Stimulated activated CD4-positive, alpha-beta T cell treated with anti-CD3 and anti-CD28 coated beads, Interleukin-12 subunit alpha, Interleukin-12 subunit beta, amount 100 ng/mL, for 4 hours (primary cell): Measurements from ENCODE around the gene MKS1.

Experiments
- DNase-seq: peaks from one replicate; pipeline ENCODE4 v3.0.0-alpha.2; 2020

The MKS1 gene

GRCh38 chr17:58195518-58196123 lies 23.4 kb downstream of the MKS1 start:
- DNase-seq = no peak

GRCh38 chr17:58193641-58194255 lies 25.3 kb downstream of the MKS1 start:
- no peak for DNase-seq

- no peak for DNase-seq
These were observed 26.4 kb downstream of the MKS1 start, which contains the start of gene EPX for GRCh38 chr17:58192612-58193011. TSS of gene EPX (plus strand) at chr17:58192726. CDS start at chr17:58192847, 121 bp downstream.

- no peak for DNase-seq
These were observed 27.7 kb downstream of the MKS1 start for GRCh38 chr17:58191241-58191896.

- no peak for DNase-seq
These were observed 29.5 kb downstream of the MKS1 start for GRCh38 chr17:58189436-58190146.

- no peak for DNase-seq
These were observed 31.4 kb downstream of the MKS1 start for GRCh38 chr17:58187675-58188074.

GRCh38 chr17:58187063-58187462 lies 32.0 kb downstream of the MKS1 start:
- no peak for DNase-seq

GRCh38 chr17:58186591-58186990 lies 32.5 kb downstream of the MKS1 start:
- DNase-seq = no peak

- no peak for DNase-seq
These were observed 33.9 kb downstream of the MKS1 start for GRCh38 chr17:58184986-58185761.

- DNase-seq = no peak
These were observed 34.6 kb downstream of the MKS1 start for GRCh38 chr17:58184308-58184985.

- DNase-seq = no peak
These were observed 35.5 kb downstream of the MKS1 start for GRCh38 chr17:58183514-58183913.

GRCh38 chr17:58181796-58182195 lies 37.3 kb downstream of the MKS1 start:
- no peak for DNase-seq

GRCh38 chr17:58176200-58176599 lies 42.9 kb downstream of the MKS1 start:
- no peak for DNase-seq

- no peak for DNase-seq
These were observed 44.2 kb downstream of the MKS1 start for GRCh38 chr17:58174871-58175270.

GRCh38 chr17:58172369-58173071 lies 46.5 kb downstream of the MKS1 start:
- DNase-seq = no peak

- no peak for DNase-seq
These were observed 48.4 kb downstream of the MKS1 start for GRCh38 chr17:58170622-58171021.

GRCh38 chr17:58166682-58167081 lies 52.4 kb downstream of the MKS1 start, which contains the start of gene OR4D2:
TSS of gene OR4D2 (plus strand) at chr17:58166982. CDS start at chr17:58169656, 2,674 bp downstream.
- no peak for DNase-seq

- no peak for DNase-seq
These were observed 53.1 kb downstream of the MKS1 start for GRCh38 chr17:58165981-58166380.

GRCh38 chr17:58161566-58161965 lies 57.5 kb downstream of the MKS1 start:
- no peak for DNase-seq

- no peak for DNase-seq
These were observed 60.9 kb downstream of the MKS1 start for GRCh38 chr17:58158181-58158580.
